Effector memory CD8-positive, alpha-beta T cell (primary cell): ENCODE data around the gene ACCSL.

Experiments used
- ATAC-seq: fragments of 150-1000 bp; cut with Tn5 transposase; replicated peaks from 2 replicates; pipeline ENCODE4 v1.10.0; 2021; ENCODE audit warnings: mild to moderate bottlenecking, moderate library complexity
- DNase-seq, 3 experiments: peaks; one replicate each; pipeline ENCODE4 v3.0.0; 2021
- H3K27ac Mint-ChIP-seq, 2 donors: one replicate each; pipeline ENCODE4 v1.8.0; 2022; ENCODE audit warnings: mild to moderate bottlenecking in 2 of 2, mixed read lengths in 2 of 2, moderate library complexity in 2 of 2
- H3K27me3 Mint-ChIP-seq, 2 donors: one replicate each; pipeline ENCODE4 v1.8.0; 2022; ENCODE audit warnings: mixed read lengths in 2 of 2
- H3K36me3 Mint-ChIP-seq: one replicate; pipeline ENCODE4 v1.8.0; 2022; ENCODE audit warnings: mild to moderate bottlenecking, moderate library complexity, mixed read lengths; ENCODE audit not compliant: insufficient read depth
- H3K4me1 Mint-ChIP-seq, 2 donors: one replicate each; pipeline ENCODE4 v1.8.0; 2022; ENCODE audit warnings: low read depth in 2 of 2, mixed read lengths in 2 of 2
- H3K4me3 Mint-ChIP-seq, 2 donors: one replicate each; pipeline ENCODE4 v1.8.0; 2022; ENCODE audit warnings: mild to moderate bottlenecking in 2 of 2, mixed read lengths in 2 of 2, moderate library complexity in 2 of 2
- H3K9me3 Mint-ChIP-seq, 2 donors: one replicate each; pipeline ENCODE4 v1.8.0; 2022; ENCODE audit warnings: mixed read lengths in 2 of 2
- total RNA-seq, 9 experiments: gene quantifications; one replicate each; lab custom pipeline; 2026; lab: John Stamatoyannopoulos, UW

ACCSL gene
- total RNA-seq, result 0 to 0.21 (median 0) reads per million in 9 experiments

GRCh38 chr11:44047931-44048431, at the start of gene ACCSL:
ACCSL (plus strand) TSS chr11:44047981; CDS start chr11:44048037, 56 bp downstream.
- H3K9me3 Mint-ChIP-seq, result no peaks in the 10 kb centered on the region
- no peak within 1 kb of the TSS for H3K27ac Mint-ChIP-seq
- ATAC-seq (no peak), DNase-seq (no peak)
- H3K36me3 Mint-ChIP-seq, result no peaks in the 10 kb centered on the region
- no peak within 1 kb of the TSS for H3K4me3 Mint-ChIP-seq
- no peaks in the 10 kb centered on the region for H3K4me1 Mint-ChIP-seq
- H3K27me3 Mint-ChIP-seq, result peaks cover 16 to 36% of the 10 kb centered on the region in 2 donors

- no peak overlapping the region for H3K4me3 Mint-ChIP-seq
- no peak for ATAC-seq
- H3K9me3 Mint-ChIP-seq, result no peaks in the 10 kb centered on the region
- no peak for DNase-seq
- H3K36me3 Mint-ChIP-seq, result peaks cover 3% of the 10 kb centered on the region
- H3K4me1 Mint-ChIP-seq, result no peaks in the 10 kb centered on the region
- H3K27ac Mint-ChIP-seq, result no peak overlapping the region
- peaks cover 27 to 52% of the 10 kb centered on the region in 2 donors for H3K27me3 Mint-ChIP-seq
These were observed 49.5 kb upstream of the ACCSL start for GRCh38 chr11:43998308-43998707.

GRCh38 chr11:44000731-44001130, 47.0 kb upstream of the ACCSL start:
- Mint-ChIP-seq H3K27me3 (peaks cover 27 to 63% of the 10 kb centered on the region in 2 donors), H3K4me1 (no peaks in the 10 kb centered on the region), H3K9me3 (no peaks in the 10 kb centered on the region), H3K4me3 (no peak overlapping the region), H3K27ac (no peak overlapping the region), H3K36me3 (peaks cover 3% of the 10 kb centered on the region)
- DNase-seq, result no peak
- ATAC-seq, result no peak

- Mint-ChIP-seq H3K9me3 (no peaks in the 10 kb centered on the region), H3K27ac (no peak overlapping the region), H3K36me3 (no peaks in the 10 kb centered on the region), H3K4me1 (no peaks in the 10 kb centered on the region), H3K4me3 (no peak overlapping the region), H3K27me3 (peaks cover 27 to 53% of the 10 kb centered on the region in 2 donors)
- ATAC-seq (no peak), DNase-seq (no peak)
These were observed 45.3 kb upstream of the ACCSL start for GRCh38 chr11:44002191-44003093.

- Mint-ChIP-seq H3K9me3 (no peaks in the 10 kb centered on the region), H3K4me3 (no peak overlapping the region), H3K4me1 (no peaks in the 10 kb centered on the region), H3K27ac (no peak overlapping the region), H3K36me3 (no peaks in the 10 kb centered on the region), H3K27me3 (peaks cover 20 to 40% of the 10 kb centered on the region in 2 donors)
- DNase-seq (no peak), ATAC-seq (no peak)
These were observed 43.9 kb upstream of the ACCSL start for GRCh38 chr11:44003736-44004451.

- Mint-ChIP-seq H3K27ac (no peak overlapping the region), H3K27me3 (peaks cover 13 to 40% of the 10 kb centered on the region in 2 donors), H3K4me3 (no peak overlapping the region), H3K9me3 (no peaks in the 10 kb centered on the region), H3K36me3 (no peaks in the 10 kb centered on the region), H3K4me1 (no peaks in the 10 kb centered on the region)
- no peak for DNase-seq
- no peak for ATAC-seq
These were observed 43.2 kb upstream of the ACCSL start for GRCh38 chr11:44004452-44005062.

GRCh38 chr11:44005063-44005701, 42.6 kb upstream of the ACCSL start:
- Mint-ChIP-seq H3K36me3 (no peaks in the 10 kb centered on the region), H3K4me3 (no peak overlapping the region), H3K4me1 (no peaks in the 10 kb centered on the region), H3K9me3 (no peaks in the 10 kb centered on the region), H3K27me3 (peaks cover 12 to 44% of the 10 kb centered on the region in 2 donors), H3K27ac (no peak overlapping the region)
- ATAC-seq, result no peak
- no peak for DNase-seq

GRCh38 chr11:44005956-44006355, 41.8 kb upstream of the ACCSL start:
- DNase-seq (no peak), ATAC-seq (no peak)
- Mint-ChIP-seq H3K27me3 (peaks cover 15 to 52% of the 10 kb centered on the region in 2 donors), H3K4me3 (no peak overlapping the region), H3K27ac (no peak overlapping the region), H3K9me3 (no peaks in the 10 kb centered on the region), H3K36me3 (no peaks in the 10 kb centered on the region), H3K4me1 (no peaks in the 10 kb centered on the region)

- H3K4me3 Mint-ChIP-seq, result no peak overlapping the region
- H3K4me1 Mint-ChIP-seq, result no peaks in the 10 kb centered on the region
- no peak for ATAC-seq
- H3K27ac Mint-ChIP-seq, result no peak overlapping the region
- no peaks in the 10 kb centered on the region for H3K36me3 Mint-ChIP-seq
- no peaks in the 10 kb centered on the region for H3K9me3 Mint-ChIP-seq
- peaks cover 24 to 59% of the 10 kb centered on the region in 2 donors for H3K27me3 Mint-ChIP-seq
- DNase-seq, result no peak
These were observed 40.8 kb upstream of the ACCSL start for GRCh38 chr11:44006917-44007361.

GRCh38 chr11:44007481-44008087, 40.2 kb upstream of the ACCSL start:
- DNase-seq (no peak), ATAC-seq (no peak)
- H3K27ac Mint-ChIP-seq, result no peak overlapping the region
- no peak overlapping the region for H3K4me3 Mint-ChIP-seq
- no peaks in the 10 kb centered on the region for H3K9me3 Mint-ChIP-seq
- peaks cover 20 to 53% of the 10 kb centered on the region in 2 donors for H3K27me3 Mint-ChIP-seq
- H3K36me3 Mint-ChIP-seq, result no peaks in the 10 kb centered on the region
- H3K4me1 Mint-ChIP-seq, result no peaks in the 10 kb centered on the region

- peaks cover 4% of the 10 kb centered on the region for H3K36me3 Mint-ChIP-seq
- H3K9me3 Mint-ChIP-seq, result no peaks in the 10 kb centered on the region
- DNase-seq (no peak), ATAC-seq (no peak)
- H3K4me1 Mint-ChIP-seq, result no peaks in the 10 kb centered on the region
- H3K4me3 Mint-ChIP-seq, result no peak overlapping the region
- no peak overlapping the region for H3K27ac Mint-ChIP-seq
- peaks cover 16 to 51% of the 10 kb centered on the region in 2 donors for H3K27me3 Mint-ChIP-seq
These were observed 39.7 kb upstream of the ACCSL start for GRCh38 chr11:44008088-44008501.

GRCh38 chr11:44008698-44009097, 39.1 kb upstream of the ACCSL start:
- DNase-seq (no peak), ATAC-seq (no peak)
- Mint-ChIP-seq H3K9me3 (no peaks in the 10 kb centered on the region), H3K36me3 (peaks cover 4% of the 10 kb centered on the region), H3K27me3 (peaks cover 16 to 49% of the 10 kb centered on the region in 2 donors), H3K27ac (no peak overlapping the region), H3K4me3 (no peak overlapping the region), H3K4me1 (no peaks in the 10 kb centered on the region)
